Measurements from ENCODE around the gene EPS15. TPM values are rescaled to one million over a fixed set of nuclear protein-coding genes. Genes with fewer than 3 reads are reported as not detected.
"Not testable (repeated sequence)": the region's sequence is repeated elsewhere in the genome, so short reads cannot be mapped to it uniquely, and the experiment has no call there.

Gene EPS15
- total RNA-seq, 1 experiment from 2014 or later = 116 TPM

- peaks cover 62% of the 10 kb centered on the region for H3K36me3 ChIP-seq (ENCODE audit: insufficient read depth, low read length)
- peaks cover 70% of the 10 kb centered on the region for H3K4me1 ChIP-seq (ENCODE audit: low read length)
- H3K27me3 ChIP-seq (ENCODE audit: low read length); H3K9me3 ChIP-seq (ENCODE audit: low read length); H3K9me2 ChIP-seq (replicated peaks; ENCODE audit: insufficient read depth, low read length); H3K9ac ChIP-seq (ENCODE audit: low read length); DNase-seq; H2AFZ ChIP-seq (ENCODE audit: low read length); H4K20me1 ChIP-seq (ENCODE audit: insufficient read depth, low read depth, low read length): not testable (repeated sequence)
- peaks cover 99% of the 10 kb centered on the region for H3K79me2 ChIP-seq (ENCODE audit: low read length)
- H3K4me2 ChIP-seq (ENCODE audit: low read depth, low read length, poor library complexity, severe bottlenecking) = peak overlapping the region; percentile 5
- H3K4me3 ChIP-seq (ENCODE audit: low read length) = peak overlapping the region; percentile 24; the same call in 1 of the 2 replicates
- peak overlapping the region; percentile 47 for H3K27ac ChIP-seq (ENCODE audit: low read length)
These were observed 17.8 kb downstream of the EPS15 start for GRCh38 chr1:51501218-51501630.

- peak overlapping the region; percentile 63 for H3K27ac ChIP-seq (ENCODE audit: low read length)
- H3K9me2 ChIP-seq (replicated peaks; ENCODE audit: insufficient read depth, low read length) = no peaks in the 10 kb centered on the region
- peaks cover 100% of the 10 kb centered on the region for H3K79me2 ChIP-seq (ENCODE audit: low read length)
- H3K4me1 ChIP-seq (ENCODE audit: low read length) = peaks cover 77% of the 10 kb centered on the region
- no peak overlapping the region for H2AFZ ChIP-seq (ENCODE audit: low read length)
- H3K9me3 ChIP-seq (ENCODE audit: low read length) = no peaks in the 10 kb centered on the region
- H3K9ac ChIP-seq (ENCODE audit: low read length) = no peak overlapping the region
- H3K4me2 ChIP-seq (ENCODE audit: low read depth, low read length, poor library complexity, severe bottlenecking) = peak overlapping the region; percentile 27
- DNase-seq = no peak
- H3K36me3 ChIP-seq (ENCODE audit: insufficient read depth, low read length) = peaks cover 51% of the 10 kb centered on the region
- no peaks in the 10 kb centered on the region for H4K20me1 ChIP-seq (ENCODE audit: insufficient read depth, low read depth, low read length)
- peak overlapping the region; percentile 9; the same call in 1 of the 2 replicates for H3K4me3 ChIP-seq (ENCODE audit: low read length)
- H3K27me3 ChIP-seq (ENCODE audit: low read length) = no peaks in the 10 kb centered on the region
These were observed 19.4 kb downstream of the EPS15 start for GRCh38 chr1:51499694-51500093.

DNA sequence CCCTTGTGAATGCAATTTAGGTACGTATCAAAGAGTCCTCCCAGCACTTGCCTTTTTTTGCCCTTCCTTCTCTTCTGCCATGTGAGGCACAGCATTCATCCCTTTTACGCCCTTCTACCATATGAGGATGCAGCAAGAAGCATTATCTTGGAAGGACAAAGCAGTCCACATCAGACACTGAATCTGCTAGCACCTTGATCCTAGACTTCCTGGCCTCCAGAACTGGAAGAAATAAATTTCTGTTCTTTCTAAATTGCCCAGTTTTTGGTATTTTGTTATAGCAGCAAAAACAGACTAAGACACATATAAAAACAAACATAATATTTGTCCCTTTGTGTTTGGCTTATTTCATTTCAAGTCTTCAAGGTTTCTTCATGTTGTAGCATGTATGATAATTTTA is 20.1 kb downstream of the EPS15 start:
- H3K9ac ChIP-seq (ENCODE audit: low read length) = no peak overlapping the region
- DNase-seq = no peak
- no peaks in the 10 kb centered on the region for H3K27me3 ChIP-seq (ENCODE audit: low read length)
- no peaks in the 10 kb centered on the region for H4K20me1 ChIP-seq (ENCODE audit: insufficient read depth, low read depth, low read length)
- peaks cover 85% of the 10 kb centered on the region for H3K4me1 ChIP-seq (ENCODE audit: low read length)
- peaks cover 100% of the 10 kb centered on the region for H3K79me2 ChIP-seq (ENCODE audit: low read length)
- H3K4me2 ChIP-seq (ENCODE audit: low read depth, low read length, poor library complexity, severe bottlenecking) = peak overlapping the region; percentile 27
- H2AFZ ChIP-seq (ENCODE audit: low read length) = no peak overlapping the region
- no peaks in the 10 kb centered on the region for H3K9me3 ChIP-seq (ENCODE audit: low read length)
- 0 out of 2 replicates have a peak overlapping the region, but pooled peaks have one; percentile 9 for H3K4me3 ChIP-seq (ENCODE audit: low read length)
- peak overlapping the region; percentile 63 for H3K27ac ChIP-seq (ENCODE audit: low read length)
- H3K9me2 ChIP-seq (replicated peaks; ENCODE audit: insufficient read depth, low read length) = no peaks in the 10 kb centered on the region
- peaks cover 43% of the 10 kb centered on the region for H3K36me3 ChIP-seq (ENCODE audit: insufficient read depth, low read length)

GRCh38 chr1:51497340-51497739 is 21.7 kb downstream of the EPS15 start:
- Histone ChIP-seq H3K27ac (ENCODE audit: low read length) (peak overlapping the region; percentile 68), H3K9me2 (replicated peaks; ENCODE audit: insufficient read depth, low read length) (no peaks in the 10 kb centered on the region), H4K20me1 (ENCODE audit: insufficient read depth, low read depth, low read length) (no peaks in the 10 kb centered on the region), H3K9me3 (ENCODE audit: low read length) (no peaks in the 10 kb centered on the region), H3K4me2 (ENCODE audit: low read depth, low read length, poor library complexity, severe bottlenecking) (peak overlapping the region; percentile 56), H2AFZ (ENCODE audit: low read length) (no peak overlapping the region), H3K4me3 (ENCODE audit: low read length) (no peak overlapping the region), H3K9ac (ENCODE audit: low read length) (peak overlapping the region; percentile 28), H3K4me1 (ENCODE audit: low read length) (peaks cover 93% of the 10 kb centered on the region), H3K36me3 (ENCODE audit: insufficient read depth, low read length) (peaks cover 30% of the 10 kb centered on the region), H3K27me3 (ENCODE audit: low read length) (no peaks in the 10 kb centered on the region), H3K79me2 (ENCODE audit: low read length) (peaks cover 95% of the 10 kb centered on the region)
- no peak for DNase-seq

DNA sequence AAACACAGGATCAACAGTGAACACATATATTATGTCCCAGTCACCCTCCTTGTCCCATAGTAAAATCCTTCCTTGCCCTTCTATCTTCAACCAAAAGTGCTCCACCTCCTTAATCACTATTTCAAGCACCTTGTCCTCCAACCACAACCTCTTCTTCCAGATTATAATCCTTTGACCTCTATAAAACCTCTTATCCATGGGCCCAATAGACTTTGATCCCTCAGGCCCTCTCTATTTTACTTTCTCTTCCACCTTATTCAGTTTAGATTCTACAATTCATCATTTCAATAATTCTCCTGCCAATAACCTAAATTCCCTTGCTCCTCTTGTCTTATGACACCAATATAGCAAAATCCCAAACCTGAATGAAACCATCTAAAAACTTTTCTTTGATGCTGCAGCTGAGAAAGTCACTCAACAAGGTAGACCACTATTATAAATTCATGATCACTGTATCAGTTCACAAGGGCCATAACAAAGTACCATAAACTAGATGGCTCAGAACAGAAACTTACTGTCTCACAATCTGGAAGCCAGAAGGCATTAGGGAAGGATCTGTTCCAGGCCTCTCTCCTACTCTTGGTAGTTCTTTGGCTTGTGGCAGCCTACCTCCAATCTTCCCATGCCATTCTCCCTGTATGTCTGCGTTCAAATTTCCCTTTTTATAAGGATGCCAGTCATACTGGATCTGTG is 24.8 kb downstream of the EPS15 start:
- Histone ChIP-seq H2AFZ (ENCODE audit: low read length) (no peak overlapping the region), H3K9me2 (replicated peaks; ENCODE audit: insufficient read depth, low read length) (no peaks in the 10 kb centered on the region), H3K36me3 (ENCODE audit: insufficient read depth, low read length) (peaks cover 11% of the 10 kb centered on the region), H3K4me3 (ENCODE audit: low read length) (no peak overlapping the region; the same call in 1 of the 2 replicates), H3K9ac (ENCODE audit: low read length) (no peak overlapping the region; the same call in 1 of the 2 replicates), H4K20me1 (ENCODE audit: insufficient read depth, low read depth, low read length) (no peaks in the 10 kb centered on the region), H3K4me1 (ENCODE audit: low read length) (peaks cover 93% of the 10 kb centered on the region), H3K79me2 (ENCODE audit: low read length) (peaks cover 95% of the 10 kb centered on the region), H3K4me2 (ENCODE audit: low read depth, low read length, poor library complexity, severe bottlenecking) (peak overlapping the region; percentile 56), H3K27me3 (ENCODE audit: low read length) (no peaks in the 10 kb centered on the region), H3K9me3 (ENCODE audit: low read length) (no peaks in the 10 kb centered on the region), H3K27ac (ENCODE audit: low read length) (peak overlapping the region; percentile 68)
- DNase-seq = no peak

DNA sequence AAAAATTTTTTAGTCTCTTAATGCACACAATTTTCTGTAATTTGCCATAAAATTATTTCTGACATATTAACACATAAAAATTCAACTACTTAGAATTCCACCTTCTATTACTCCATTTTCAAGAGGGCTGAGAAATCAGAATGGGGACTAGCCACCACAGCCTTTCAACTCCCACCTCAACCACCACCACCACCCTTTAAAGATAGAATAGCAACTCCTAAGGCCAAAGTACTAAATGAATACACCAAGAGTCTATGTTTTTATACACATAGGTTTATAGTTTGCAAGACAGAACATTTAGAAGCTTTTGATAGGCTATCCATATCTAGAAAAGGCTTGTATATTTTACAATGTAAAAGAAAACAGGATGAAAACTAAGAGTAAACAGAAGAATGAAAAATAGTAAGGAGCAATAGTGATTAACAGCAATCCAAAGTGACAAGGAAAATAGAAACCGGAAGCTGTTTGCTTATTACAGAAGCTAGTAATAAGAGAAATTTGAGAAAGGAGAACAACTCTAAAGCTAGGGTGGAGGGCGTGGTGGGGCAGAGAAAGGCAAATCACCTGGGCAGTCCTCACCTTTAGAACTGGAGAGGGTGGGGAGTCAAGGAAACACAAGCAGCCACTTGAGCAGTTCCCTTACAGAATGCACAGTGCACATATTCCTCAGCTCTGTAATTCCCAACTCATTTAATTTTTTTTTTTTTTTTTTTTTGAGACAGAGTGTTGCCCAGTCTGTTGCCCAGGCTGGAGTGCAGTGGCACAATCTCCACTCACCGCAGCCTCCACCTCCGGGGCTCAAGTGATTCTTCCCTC is 27.7 kb downstream of the EPS15 start:
- H3K4me3 ChIP-seq (ENCODE audit: low read length) = peak overlapping the region; percentile 36

DNA sequence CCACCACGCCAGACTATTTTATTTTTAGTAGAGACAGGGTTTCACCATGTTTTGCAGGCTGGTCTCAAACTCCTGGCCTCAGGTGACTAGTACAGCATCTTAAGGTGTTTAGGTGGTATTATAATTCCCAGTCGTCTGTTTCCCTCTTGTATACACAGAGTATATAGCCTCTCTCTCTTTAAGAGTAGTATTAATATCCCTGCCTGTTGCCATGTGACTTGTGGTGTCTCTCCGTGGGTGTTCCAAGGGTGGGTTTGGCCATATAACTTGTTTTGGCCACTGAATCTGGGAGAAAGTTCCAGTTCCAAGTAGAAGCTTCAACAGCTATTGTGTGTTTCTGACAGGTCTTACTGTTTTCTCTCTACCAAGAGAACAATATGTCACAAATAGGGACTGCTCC is 29.6 kb downstream of the EPS15 start:
- no peaks in the 10 kb centered on the region for H3K9me3 ChIP-seq (ENCODE audit: low read length)
- H3K27ac ChIP-seq (ENCODE audit: low read length) = peak overlapping the region; percentile 86
- H3K4me2 ChIP-seq (ENCODE audit: low read depth, low read length, poor library complexity, severe bottlenecking) = no peak overlapping the region
- no peak for DNase-seq
- H3K9ac ChIP-seq (ENCODE audit: low read length) = no peak overlapping the region
- H3K79me2 ChIP-seq (ENCODE audit: low read length) = peaks cover 94% of the 10 kb centered on the region
- no peak overlapping the region for H2AFZ ChIP-seq (ENCODE audit: low read length)
- H3K4me3 ChIP-seq (ENCODE audit: low read length) = no peak overlapping the region
- H3K27me3 ChIP-seq (ENCODE audit: low read length) = no peaks in the 10 kb centered on the region
- no peaks in the 10 kb centered on the region for H3K9me2 ChIP-seq (replicated peaks; ENCODE audit: insufficient read depth, low read length)
- no peaks in the 10 kb centered on the region for H4K20me1 ChIP-seq (ENCODE audit: insufficient read depth, low read depth, low read length)
- H3K4me1 ChIP-seq (ENCODE audit: low read length) = peaks cover 55% of the 10 kb centered on the region
- H3K36me3 ChIP-seq (ENCODE audit: insufficient read depth, low read length) = peaks cover 17% of the 10 kb centered on the region; the same call in 1 of the 2 replicates

More for the DNA sequence above, 27.7 kb downstream of the EPS15 start:
- peaks cover 74% of the 10 kb centered on the region for H3K4me1 ChIP-seq (ENCODE audit: low read length)
- peak overlapping the region; percentile 38; the same call in 1 of the 2 replicates for H3K9ac ChIP-seq (ENCODE audit: low read length)
- H3K27me3 ChIP-seq (ENCODE audit: low read length) = no peaks in the 10 kb centered on the region
- peaks cover 13% of the 10 kb centered on the region; the same call in 1 of the 2 replicates for H3K36me3 ChIP-seq (ENCODE audit: insufficient read depth, low read length)
- peak overlapping the region; percentile 86 for H3K27ac ChIP-seq (ENCODE audit: low read length)
- no peaks in the 10 kb centered on the region for H4K20me1 ChIP-seq (ENCODE audit: insufficient read depth, low read depth, low read length)
- peak; percentile 85 for DNase-seq
- H3K4me2 ChIP-seq (ENCODE audit: low read depth, low read length, poor library complexity, severe bottlenecking) = peak overlapping the region; percentile 59
- no peaks in the 10 kb centered on the region for H3K9me3 ChIP-seq (ENCODE audit: low read length)
- H3K9me2 ChIP-seq (replicated peaks; ENCODE audit: insufficient read depth, low read length) = no peaks in the 10 kb centered on the region
- peaks cover 94% of the 10 kb centered on the region for H3K79me2 ChIP-seq (ENCODE audit: low read length)
- H2AFZ ChIP-seq (ENCODE audit: low read length) = no peak overlapping the region
